Choroid plexus epithelial cell (primary cell): Measurements from ENCODE around the gene FBXO5.

Experiments
- DNase-seq: peaks from one replicate; pipeline ENCODE4 v3.0.0-alpha.2; 2010; ENCODE audit warnings: low read depth
- H3K4me3 ChIP-seq: 2 replicates; pipeline ENCODE4 v1.5.1; 2011; ENCODE audit warnings: low read depth, mild to moderate bottlenecking, control low read depth, low read length, moderate library complexity
- TF ChIP-seq, protein P1 (sequence below): conservative IDR thresholded peaks from 2 replicates; pipeline ENCODE4 v1.5.1; 2011; ENCODE audit warnings: low read depth, mild to moderate bottlenecking, control low read depth, inconsistent platforms, low read length, moderate library complexity

FBXO5 gene

DNA sequence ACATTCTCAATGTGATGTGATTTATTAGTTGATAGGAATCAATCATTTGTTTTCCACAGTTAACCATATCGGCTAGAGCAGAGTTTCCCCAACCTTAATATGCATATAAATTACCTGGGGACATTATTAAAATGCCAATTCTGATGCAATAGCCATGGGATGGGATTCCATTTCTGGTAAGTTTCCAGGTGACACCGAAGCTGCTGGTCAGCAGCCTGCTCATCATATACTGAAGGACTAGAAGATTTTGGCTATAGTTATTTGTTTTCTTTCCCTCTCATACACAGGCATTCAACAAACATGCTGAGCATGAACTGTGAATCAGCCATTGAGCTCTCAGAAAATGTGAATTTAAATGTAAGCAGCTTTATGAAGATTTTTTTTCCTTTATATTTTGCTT is 35.8 kb downstream of the FBXO5 start:
- TF ChIP-seq, protein P1, sequence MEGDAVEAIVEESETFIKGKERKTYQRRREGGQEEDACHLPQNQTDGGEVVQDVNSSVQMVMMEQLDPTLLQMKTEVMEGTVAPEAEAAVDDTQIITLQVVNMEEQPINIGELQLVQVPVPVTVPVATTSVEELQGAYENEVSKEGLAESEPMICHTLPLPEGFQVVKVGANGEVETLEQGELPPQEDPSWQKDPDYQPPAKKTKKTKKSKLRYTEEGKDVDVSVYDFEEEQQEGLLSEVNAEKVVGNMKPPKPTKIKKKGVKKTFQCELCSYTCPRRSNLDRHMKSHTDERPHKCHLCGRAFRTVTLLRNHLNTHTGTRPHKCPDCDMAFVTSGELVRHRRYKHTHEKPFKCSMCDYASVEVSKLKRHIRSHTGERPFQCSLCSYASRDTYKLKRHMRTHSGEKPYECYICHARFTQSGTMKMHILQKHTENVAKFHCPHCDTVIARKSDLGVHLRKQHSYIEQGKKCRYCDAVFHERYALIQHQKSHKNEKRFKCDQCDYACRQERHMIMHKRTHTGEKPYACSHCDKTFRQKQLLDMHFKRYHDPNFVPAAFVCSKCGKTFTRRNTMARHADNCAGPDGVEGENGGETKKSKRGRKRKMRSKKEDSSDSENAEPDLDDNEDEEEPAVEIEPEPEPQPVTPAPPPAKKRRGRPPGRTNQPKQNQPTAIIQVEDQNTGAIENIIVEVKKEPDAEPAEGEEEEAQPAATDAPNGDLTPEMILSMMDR = no peak
- no peak overlapping the region for H3K4me3 ChIP-seq
- DNase-seq = no peak

DNA sequence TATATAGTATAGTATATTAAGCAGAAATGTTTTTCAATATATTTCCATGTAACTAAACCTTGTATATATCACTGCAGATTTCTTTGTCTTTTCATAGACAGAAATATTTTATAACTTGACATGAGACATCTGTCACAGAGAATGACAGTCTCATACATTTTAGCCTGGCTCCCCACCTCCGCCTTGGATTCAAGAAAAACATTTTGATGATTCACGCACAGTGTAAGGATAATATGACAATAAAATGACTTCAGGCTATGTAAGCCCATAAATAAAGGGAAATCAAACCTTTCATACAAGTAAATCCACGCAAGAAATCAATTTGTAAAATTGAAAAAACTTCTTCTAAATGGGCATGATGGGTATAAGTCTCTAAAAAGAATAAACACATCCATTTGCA is 36.4 kb downstream of the FBXO5 start:
- no peak overlapping the region for H3K4me3 ChIP-seq
- TF ChIP-seq, protein P1 = no peak
- DNase-seq = no peak

DNA sequence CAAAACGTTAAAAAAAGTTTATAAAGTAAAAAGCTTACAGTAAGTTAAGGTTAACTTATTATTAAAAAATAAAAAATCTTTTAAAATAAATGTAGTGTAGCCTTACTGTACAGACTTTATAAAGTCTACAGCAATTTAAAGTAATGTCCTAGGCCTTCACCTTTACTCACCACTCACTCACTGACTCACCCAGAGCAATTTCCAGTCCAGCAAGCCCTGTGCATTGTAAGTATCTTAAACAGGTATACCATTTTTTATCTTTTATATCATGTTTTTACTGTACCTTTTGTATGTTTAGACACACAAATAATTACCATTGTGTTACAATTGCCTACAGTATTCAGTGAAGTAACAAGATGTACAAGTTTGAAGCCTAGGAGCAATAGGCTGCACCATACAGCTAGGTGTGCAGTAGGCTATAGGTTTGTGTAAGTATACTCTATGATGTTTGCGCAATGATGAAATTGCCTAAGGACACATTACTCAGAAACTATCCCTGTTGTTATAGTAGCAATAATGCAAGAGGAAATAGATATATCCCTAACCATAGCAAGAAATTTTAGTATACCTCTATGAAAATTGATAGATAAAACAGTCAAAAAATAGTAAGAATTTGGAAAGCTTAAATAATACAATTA is 39.5 kb downstream of the FBXO5 start:
- DNase-seq = no peak
- no peak overlapping the region for H3K4me3 ChIP-seq
- TF ChIP-seq, protein P1 = no peak

DNA sequence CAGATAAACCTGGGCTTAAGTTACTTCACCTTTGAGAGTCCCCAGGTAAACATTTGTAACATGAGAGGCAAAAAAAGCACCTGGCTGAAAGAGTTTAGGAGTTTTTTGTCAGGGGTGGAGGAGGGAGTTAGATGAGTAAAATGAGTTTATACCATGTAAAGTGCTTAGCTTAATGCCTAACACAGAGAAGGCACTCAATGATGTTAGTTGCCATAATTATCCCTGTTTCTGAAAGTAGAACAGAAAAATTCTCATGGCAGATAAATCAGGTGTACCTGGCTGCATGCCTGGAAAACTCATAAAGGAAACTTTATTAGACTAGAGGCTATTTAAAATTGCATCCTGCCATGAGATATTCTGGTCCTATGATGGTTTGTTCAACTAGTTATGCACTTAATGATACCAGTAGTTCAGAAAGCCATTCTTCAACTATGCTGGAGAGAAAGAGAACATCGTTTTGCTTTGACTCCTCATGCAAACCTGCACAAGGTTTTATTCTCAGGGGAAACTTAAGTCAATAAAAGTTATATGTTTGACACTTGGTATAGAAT is 40.4 kb downstream of the FBXO5 start:
- H3K4me3 ChIP-seq = no peak overlapping the region
- no peak for DNase-seq
- TF ChIP-seq, protein P1 = no peak

DNA sequence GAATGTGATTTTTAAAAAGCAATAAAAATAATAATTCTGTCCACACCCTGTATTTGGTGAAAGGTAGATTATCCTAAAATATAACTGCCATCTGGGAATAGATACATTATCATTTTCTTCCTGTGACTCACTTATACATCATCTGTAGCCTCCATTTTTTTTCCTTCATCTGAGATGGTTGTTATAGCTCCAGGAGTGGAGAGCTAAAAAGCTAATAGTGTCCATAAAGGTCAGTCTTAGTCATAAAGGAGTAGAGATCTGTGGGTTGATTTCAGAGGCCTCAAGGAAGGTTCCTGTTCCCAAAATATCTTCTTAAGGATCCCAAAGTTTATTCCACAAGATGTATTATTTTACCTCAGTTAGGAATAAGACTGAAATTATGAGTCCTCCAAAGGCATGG is 41.1 kb downstream of the FBXO5 start:
- TF ChIP-seq, protein P1 = no peak
- H3K4me3 ChIP-seq = no peak overlapping the region
- no peak for DNase-seq

DNA sequence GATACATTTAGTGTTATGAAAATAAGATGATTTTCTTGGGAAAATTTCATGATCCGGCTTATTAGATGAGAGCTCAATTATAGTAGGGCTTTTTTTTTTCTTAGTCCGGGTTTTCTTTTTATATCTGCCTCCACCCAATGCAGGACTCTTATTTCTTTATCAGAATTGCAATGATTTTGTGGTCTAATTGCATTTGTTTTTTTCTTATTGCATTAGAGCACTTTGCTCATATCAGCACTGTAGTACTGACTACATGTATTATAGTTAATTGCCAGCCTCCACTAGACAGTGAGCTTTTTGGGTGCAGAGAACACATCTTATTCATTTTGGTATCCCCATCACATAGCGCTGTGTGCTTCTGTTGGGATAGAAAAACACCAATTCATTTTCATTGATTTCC is 50.0 kb downstream of the FBXO5 start:
- no peak overlapping the region for H3K4me3 ChIP-seq

More for the DNA sequence above, 50.0 kb downstream of the FBXO5 start:
- TF ChIP-seq, protein P1 = no peak
- DNase-seq = no peak
